Measurements from ENCODE around the gene PRKAR1A.
"Not testable (repeated sequence)": the region's sequence is repeated elsewhere in the genome, so short reads cannot be mapped to it uniquely, and the experiment has no call there.

PRKAR1A gene

GRCh38 chr17:68572138-68572842 lies 60.1 kb downstream of the PRKAR1A start:
- intact Hi-C loops (cut with DNase I) = no loop called here

GRCh38 chr17:68573338-68573737 lies 61.1 kb downstream of the PRKAR1A start:
- intact Hi-C loops (cut with DNase I) = no loop called here
- no peak for DNase-seq

More at GRCh38 chr17:68572138-68572842, 60.1 kb downstream of the PRKAR1A start:
- DNase-seq = no peak

- DNase-seq = no peak
These were observed 63.9 kb downstream of the PRKAR1A start for GRCh38 chr17:68576137-68576536.

GRCh38 chr17:68576811-68577496 lies 64.7 kb downstream of the PRKAR1A start:
- no peak for DNase-seq
- intact Hi-C loops (cut with DNase I) = no loop called here

More at GRCh38 chr17:68576137-68576536, 63.9 kb downstream of the PRKAR1A start:
- intact Hi-C loops (cut with DNase I) = no loop called here

GRCh38 chr17:68577497-68577821 lies 65.2 kb downstream of the PRKAR1A start:
- intact Hi-C loops (cut with DNase I) = no loop called here
- DNase-seq = no peak

GRCh38 chr17:68578236-68578635 lies 66.0 kb downstream of the PRKAR1A start:
- no peak for DNase-seq
- intact Hi-C loops (cut with DNase I) = no loop called here

- intact Hi-C loops (cut with DNase I) = no loop called here
- DNase-seq = no peak
These were observed 67.1 kb downstream of the PRKAR1A start for GRCh38 chr17:68579194-68579927.

- DNase-seq = no peak
- intact Hi-C loops (cut with DNase I) = no loop called here
These were observed 68.1 kb downstream of the PRKAR1A start for GRCh38 chr17:68580236-68580770.

GRCh38 chr17:68581863-68582645 lies 69.8 kb downstream of the PRKAR1A start:
- intact Hi-C loops (cut with DNase I) = no loop called here
- no peak for DNase-seq

GRCh38 chr17:68582867-68583266 lies 70.6 kb downstream of the PRKAR1A start:
- DNase-seq; intact Hi-C loops (cut with DNase I): not testable (repeated sequence)

GRCh38 chr17:68584581-68585303 lies 72.5 kb downstream of the PRKAR1A start:
- no peak for DNase-seq
- intact Hi-C loops (cut with DNase I) = no loop called here

GRCh38 chr17:68585643-68586042 lies 73.4 kb downstream of the PRKAR1A start:
- intact Hi-C loops (cut with DNase I) = no loop called here

GRCh38 chr17:68587026-68587425 lies 74.8 kb downstream of the PRKAR1A start:
- intact Hi-C loops (cut with DNase I) = no loop called here
- DNase-seq = no peak

More at GRCh38 chr17:68585643-68586042, 73.4 kb downstream of the PRKAR1A start:
- DNase-seq = no peak

- no peak for DNase-seq
- intact Hi-C loops (cut with DNase I) = no loop called here
These were observed 75.6 kb downstream of the PRKAR1A start for GRCh38 chr17:68587847-68588246.

GRCh38 chr17:68588362-68588761 lies 76.1 kb downstream of the PRKAR1A start:
- intact Hi-C loops (cut with DNase I) = no loop called here
- DNase-seq = no peak

- intact Hi-C loops (cut with DNase I) = no loop called here
- DNase-seq = no peak
These were observed 76.9 kb downstream of the PRKAR1A start for GRCh38 chr17:68589086-68589485.

- DNase-seq = no peak
- intact Hi-C loops (cut with DNase I) = no loop called here
These were observed 79.4 kb downstream of the PRKAR1A start for GRCh38 chr17:68591583-68591982.

GRCh38 chr17:68592009-68592408 lies 79.8 kb downstream of the PRKAR1A start:
- intact Hi-C loops (cut with DNase I) = no loop called here
- DNase-seq = no peak

- intact Hi-C loops (cut with DNase I) = no loop called here
- no peak for DNase-seq
These were observed 80.7 kb downstream of the PRKAR1A start for GRCh38 chr17:68592682-68593641.

Measured in posterior cingulate gyrus (tissue), 11 donors.